Measurements from ENCODE around the gene VSIR. TPM values are rescaled to one million over a fixed set of nuclear protein-coding genes. Genes with fewer than 3 reads are reported as not detected.
A peak's percentile ranks its signal among the peaks of the same experiment; 100 is the strongest.

VSIR gene
- polyA plus RNA-seq, 1 of the 3 experiments (the other 2 are of a cell fraction), result 11.3 TPM

DNA sequence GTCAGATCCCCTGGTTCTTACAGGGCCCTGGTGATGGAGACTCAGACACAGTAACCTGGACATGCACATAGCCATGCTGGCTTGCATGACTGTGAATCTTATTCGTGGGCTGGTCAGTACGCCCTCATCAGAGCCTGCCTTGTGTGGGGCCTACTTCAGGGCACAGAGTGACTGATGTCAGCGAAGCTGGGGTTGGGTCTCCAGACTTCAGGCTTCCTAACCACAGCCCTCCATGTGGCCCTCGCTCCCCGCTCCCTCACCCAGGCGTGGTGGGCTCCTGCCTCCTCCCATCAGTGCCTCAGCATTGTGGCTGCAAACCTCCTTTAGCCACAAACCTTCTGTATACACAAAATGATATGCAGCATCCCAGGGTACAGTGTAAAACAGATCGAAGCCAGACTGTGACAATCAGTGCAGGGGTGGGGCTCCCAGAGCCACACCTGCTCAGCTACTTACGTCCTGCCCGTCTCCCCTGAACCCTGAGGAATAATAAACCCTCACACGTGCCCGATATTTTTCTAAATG is 46.7 kb downstream of the VSIR start (continued):
- TF ChIP-seq, protein P1, sequence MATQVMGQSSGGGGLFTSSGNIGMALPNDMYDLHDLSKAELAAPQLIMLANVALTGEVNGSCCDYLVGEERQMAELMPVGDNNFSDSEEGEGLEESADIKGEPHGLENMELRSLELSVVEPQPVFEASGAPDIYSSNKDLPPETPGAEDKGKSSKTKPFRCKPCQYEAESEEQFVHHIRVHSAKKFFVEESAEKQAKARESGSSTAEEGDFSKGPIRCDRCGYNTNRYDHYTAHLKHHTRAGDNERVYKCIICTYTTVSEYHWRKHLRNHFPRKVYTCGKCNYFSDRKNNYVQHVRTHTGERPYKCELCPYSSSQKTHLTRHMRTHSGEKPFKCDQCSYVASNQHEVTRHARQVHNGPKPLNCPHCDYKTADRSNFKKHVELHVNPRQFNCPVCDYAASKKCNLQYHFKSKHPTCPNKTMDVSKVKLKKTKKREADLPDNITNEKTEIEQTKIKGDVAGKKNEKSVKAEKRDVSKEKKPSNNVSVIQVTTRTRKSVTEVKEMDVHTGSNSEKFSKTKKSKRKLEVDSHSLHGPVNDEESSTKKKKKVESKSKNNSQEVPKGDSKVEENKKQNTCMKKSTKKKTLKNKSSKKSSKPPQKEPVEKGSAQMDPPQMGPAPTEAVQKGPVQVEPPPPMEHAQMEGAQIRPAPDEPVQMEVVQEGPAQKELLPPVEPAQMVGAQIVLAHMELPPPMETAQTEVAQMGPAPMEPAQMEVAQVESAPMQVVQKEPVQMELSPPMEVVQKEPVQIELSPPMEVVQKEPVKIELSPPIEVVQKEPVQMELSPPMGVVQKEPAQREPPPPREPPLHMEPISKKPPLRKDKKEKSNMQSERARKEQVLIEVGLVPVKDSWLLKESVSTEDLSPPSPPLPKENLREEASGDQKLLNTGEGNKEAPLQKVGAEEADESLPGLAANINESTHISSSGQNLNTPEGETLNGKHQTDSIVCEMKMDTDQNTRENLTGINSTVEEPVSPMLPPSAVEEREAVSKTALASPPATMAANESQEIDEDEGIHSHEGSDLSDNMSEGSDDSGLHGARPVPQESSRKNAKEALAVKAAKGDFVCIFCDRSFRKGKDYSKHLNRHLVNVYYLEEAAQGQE (IDR thresholded peaks at IDR 0.05; ENCODE audit: low read depth, low read length), result no peak
- TF ChIP-seq TAF1 (IDR thresholded peaks at IDR 0.05; ENCODE audit: borderline replicate concordance, low read depth, low read length), result no peak
- TF ChIP-seq MEF2A (IDR thresholded peaks at IDR 0.05; ENCODE audit: borderline replicate concordance, low read depth), result no peak
- no peak for TF ChIP-seq GATA2 (CRISPR knock-in tag; IDR thresholded peaks at IDR 0.05)
- TF ChIP-seq, protein P2, sequence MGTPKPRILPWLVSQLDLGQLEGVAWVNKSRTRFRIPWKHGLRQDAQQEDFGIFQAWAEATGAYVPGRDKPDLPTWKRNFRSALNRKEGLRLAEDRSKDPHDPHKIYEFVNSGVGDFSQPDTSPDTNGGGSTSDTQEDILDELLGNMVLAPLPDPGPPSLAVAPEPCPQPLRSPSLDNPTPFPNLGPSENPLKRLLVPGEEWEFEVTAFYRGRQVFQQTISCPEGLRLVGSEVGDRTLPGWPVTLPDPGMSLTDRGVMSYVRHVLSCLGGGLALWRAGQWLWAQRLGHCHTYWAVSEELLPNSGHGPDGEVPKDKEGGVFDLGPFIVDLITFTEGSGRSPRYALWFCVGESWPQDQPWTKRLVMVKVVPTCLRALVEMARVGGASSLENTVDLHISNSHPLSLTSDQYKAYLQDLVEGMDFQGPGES (IDR thresholded peaks at IDR 0.05; ENCODE audit: low read depth, low read length), result no peak
- TF ChIP-seq FOXJ3 (CRISPR knock-in tag; IDR thresholded peaks at IDR 0.05), result no peak

DNA sequence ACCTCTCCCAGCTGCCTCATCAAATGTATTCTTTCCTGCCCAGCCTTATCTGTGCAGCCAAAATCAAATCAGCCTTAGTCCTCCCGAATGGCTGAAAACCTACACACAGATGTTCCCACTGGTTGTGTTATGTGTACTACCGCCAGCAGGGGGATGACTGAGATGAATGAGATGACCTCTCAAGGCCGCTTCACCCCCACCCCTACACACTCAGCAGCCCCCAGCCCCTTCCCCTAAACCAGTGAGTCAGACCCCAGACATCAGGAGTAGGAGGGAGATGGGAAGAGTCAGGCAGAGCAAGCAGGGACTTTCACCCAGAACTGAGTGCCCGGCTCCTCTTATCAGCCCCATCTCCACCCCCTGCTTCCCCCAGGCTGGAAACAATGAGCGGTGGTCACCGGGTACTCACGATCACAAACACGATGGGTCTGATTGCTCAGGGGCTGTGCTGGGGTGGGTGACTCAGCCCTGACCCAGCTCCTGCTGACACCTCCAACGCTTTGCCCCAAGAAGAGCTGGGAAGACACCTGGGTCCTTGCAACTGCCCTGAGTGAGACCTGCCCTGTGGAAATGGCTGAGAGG is 47.2 kb downstream of the VSIR start:
- Histone ChIP-seq H3K79me2 (ENCODE audit: insufficient read depth) (no peaks in the 10 kb centered on the region), H3K9me2 (no peaks in the 10 kb centered on the region), H2AFZ (ENCODE audit: low read depth) (no peak overlapping the region), H3K36me3 (replicated peaks in 1 of 2; ENCODE audit: control insufficient read depth in 1 of 2, insufficient read depth in 2 of 2, low read length in 1 of 2) (no peaks in the 10 kb centered on the region), H3K27ac (ENCODE audit: low read depth in 2 of 2, low read length in 1 of 2) (peak overlapping the region in 1 of 2 experiments; percentile 91; a peak in 2 of 4 replicates), H3K27me3 (ENCODE audit: insufficient read depth) (0 out of 2 replicates have a peak, but pooled peaks cover 4% of the 10 kb centered on the region), H3K9me3 (no peaks in the 10 kb centered on the region), H3K4me3 (ENCODE audit: low read depth in 2 of 2, low read length in 1 of 2) (no peak overlapping the region; a peak in 1 of 4 replicates), H4K20me1 (ENCODE audit: insufficient read depth) (no peaks in the 10 kb centered on the region), H3K4me2 (no peak overlapping the region), H3F3A (replicated peaks; ENCODE audit: insufficient read depth) (no peaks in the 10 kb centered on the region), H3K4me1 (ENCODE audit: control insufficient read depth in 1 of 2, insufficient read depth in 2 of 2, low read depth in 1 of 2, low read length in 1 of 2) (peaks cover 0 to 46% of the 10 kb centered on the region in 2 experiments; a peak in 1 of 4 replicates), H3K9ac (no peak overlapping the region)
- DNase-seq, result peak; percentile 86
- CTCF ChIA-PET, result interaction anchor here (0.7 to 4.1 kb wide), 15 partner anchors 9 to 361 kb away, joined by 3 to 24 read pairs (median 4); partner anchors contain the start of gene VSIR
- 2% methylated on average over 7 of the region's 9 CpGs for WGBS (ENCODE audit: low lambda C conversion rate)
- POLR2A ChIA-PET, result no interaction called here
- TF ChIP-seq JUND (IDR thresholded peaks at IDR 0.05) (no peak), GABPA (IDR thresholded peaks at IDR 0.05; ENCODE audit: low read depth) (no peak), GATA2 (CRISPR knock-in tag; IDR thresholded peaks at IDR 0.05) (peak; percentile 90), SIN3A (IDR thresholded peaks at IDR 0.05; ENCODE audit: borderline replicate concordance, low read depth, low read length) (no peak), EP300 (IDR thresholded peaks at IDR 0.05; ENCODE audit: borderline replicate concordance in 1 of 2, low read depth in 1 of 2, low read length in 1 of 2) (peak in 1 of 2 experiments; percentile 69; a peak in 2 of 4 replicates), NFIC (IDR thresholded peaks at IDR 0.05; ENCODE audit: borderline replicate concordance) (no peak)
- TF ChIP-seq, protein P3, sequence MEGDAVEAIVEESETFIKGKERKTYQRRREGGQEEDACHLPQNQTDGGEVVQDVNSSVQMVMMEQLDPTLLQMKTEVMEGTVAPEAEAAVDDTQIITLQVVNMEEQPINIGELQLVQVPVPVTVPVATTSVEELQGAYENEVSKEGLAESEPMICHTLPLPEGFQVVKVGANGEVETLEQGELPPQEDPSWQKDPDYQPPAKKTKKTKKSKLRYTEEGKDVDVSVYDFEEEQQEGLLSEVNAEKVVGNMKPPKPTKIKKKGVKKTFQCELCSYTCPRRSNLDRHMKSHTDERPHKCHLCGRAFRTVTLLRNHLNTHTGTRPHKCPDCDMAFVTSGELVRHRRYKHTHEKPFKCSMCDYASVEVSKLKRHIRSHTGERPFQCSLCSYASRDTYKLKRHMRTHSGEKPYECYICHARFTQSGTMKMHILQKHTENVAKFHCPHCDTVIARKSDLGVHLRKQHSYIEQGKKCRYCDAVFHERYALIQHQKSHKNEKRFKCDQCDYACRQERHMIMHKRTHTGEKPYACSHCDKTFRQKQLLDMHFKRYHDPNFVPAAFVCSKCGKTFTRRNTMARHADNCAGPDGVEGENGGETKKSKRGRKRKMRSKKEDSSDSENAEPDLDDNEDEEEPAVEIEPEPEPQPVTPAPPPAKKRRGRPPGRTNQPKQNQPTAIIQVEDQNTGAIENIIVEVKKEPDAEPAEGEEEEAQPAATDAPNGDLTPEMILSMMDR (IDR thresholded peaks at IDR 0.05), result peak; percentile 58
- TF ChIP-seq, protein P1 (IDR thresholded peaks at IDR 0.05; ENCODE audit: low read depth, low read length), result no peak
- TF ChIP-seq, protein P4, sequence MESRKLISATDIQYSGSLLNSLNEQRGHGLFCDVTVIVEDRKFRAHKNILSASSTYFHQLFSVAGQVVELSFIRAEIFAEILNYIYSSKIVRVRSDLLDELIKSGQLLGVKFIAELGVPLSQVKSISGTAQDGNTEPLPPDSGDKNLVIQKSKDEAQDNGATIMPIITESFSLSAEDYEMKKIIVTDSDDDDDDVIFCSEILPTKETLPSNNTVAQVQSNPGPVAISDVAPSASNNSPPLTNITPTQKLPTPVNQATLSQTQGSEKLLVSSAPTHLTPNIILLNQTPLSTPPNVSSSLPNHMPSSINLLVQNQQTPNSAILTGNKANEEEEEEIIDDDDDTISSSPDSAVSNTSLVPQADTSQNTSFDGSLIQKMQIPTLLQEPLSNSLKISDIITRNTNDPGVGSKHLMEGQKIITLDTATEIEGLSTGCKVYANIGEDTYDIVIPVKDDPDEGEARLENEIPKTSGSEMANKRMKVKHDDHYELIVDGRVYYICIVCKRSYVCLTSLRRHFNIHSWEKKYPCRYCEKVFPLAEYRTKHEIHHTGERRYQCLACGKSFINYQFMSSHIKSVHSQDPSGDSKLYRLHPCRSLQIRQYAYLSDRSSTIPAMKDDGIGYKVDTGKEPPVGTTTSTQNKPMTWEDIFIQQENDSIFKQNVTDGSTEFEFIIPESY (IDR thresholded peaks at IDR 0.05; ENCODE audit: borderline replicate concordance, low read depth), result no peak
- TF ChIP-seq, protein P5, sequence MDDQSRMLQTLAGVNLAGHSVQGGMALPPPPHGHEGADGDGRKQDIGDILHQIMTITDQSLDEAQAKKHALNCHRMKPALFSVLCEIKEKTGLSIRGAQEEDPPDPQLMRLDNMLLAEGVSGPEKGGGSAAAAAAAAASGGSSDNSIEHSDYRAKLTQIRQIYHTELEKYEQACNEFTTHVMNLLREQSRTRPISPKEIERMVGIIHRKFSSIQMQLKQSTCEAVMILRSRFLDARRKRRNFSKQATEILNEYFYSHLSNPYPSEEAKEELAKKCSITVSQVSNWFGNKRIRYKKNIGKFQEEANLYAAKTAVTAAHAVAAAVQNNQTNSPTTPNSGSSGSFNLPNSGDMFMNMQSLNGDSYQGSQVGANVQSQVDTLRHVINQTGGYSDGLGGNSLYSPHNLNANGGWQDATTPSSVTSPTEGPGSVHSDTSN (IDR thresholded peaks at IDR 0.05), result no peak
